ENCODE measurements around the gene TIMM21. TPM values are rescaled to one million over a fixed set of nuclear protein-coding genes. Genes with fewer than 3 reads are reported as not detected.

The TIMM21 gene
- total RNA-seq, 1 experiment from 2014 or later, result 46.0 TPM

- Histone ChIP-seq H2BK20ac (ENCODE audit: low read depth, low read length, poor library complexity, severe bottlenecking) (no peak overlapping the region), H3K9me3 (ENCODE audit: control insufficient read depth, low read depth, low read length) (no peaks in the 10 kb centered on the region), H3K4me2 (ENCODE audit: insufficient read depth, insufficient read length, low read length) (no peak overlapping the region), H3K14ac (ENCODE audit: insufficient read depth, low read length) (no peak overlapping the region), H3K23ac (ENCODE audit: insufficient read length, low read depth, low read length) (no peak overlapping the region), H4K91ac (ENCODE audit: insufficient read length, low read depth, low read length) (no peak overlapping the region), H2BK15ac (ENCODE audit: low read depth, low read length) (no peak overlapping the region), H2BK12ac (ENCODE audit: insufficient read length, low read depth, low read length) (no peak overlapping the region), H3K4me1 (ENCODE audit: insufficient read depth, low read length) (no peaks in the 10 kb centered on the region; the same call in 1 of the 2 replicates), H2AFZ (ENCODE audit: low read length) (no peak overlapping the region), H2AK5ac (ENCODE audit: insufficient read length, low read length) (no peak overlapping the region), H2BK5ac (ENCODE audit: insufficient read length, low read length) (no peak overlapping the region), H4K20me1 (ENCODE audit: control insufficient read depth, insufficient read depth, insufficient read length) (no peaks in the 10 kb centered on the region), H3K23me2 (ENCODE audit: insufficient read length, low read depth, low read length, poor library complexity, severe bottlenecking) (no peaks in the 10 kb centered on the region), H4K5ac (ENCODE audit: insufficient read length, low read depth, low read length) (no peak overlapping the region), H3K56ac (ENCODE audit: insufficient read length, low read depth, low read length) (no peak overlapping the region), H3K9ac (ENCODE audit: extremely low read depth, insufficient read length, low read length) (no peak overlapping the region), H3K79me1 (ENCODE audit: insufficient read depth, low read depth, low read length, poor library complexity, severe bottlenecking) (no peaks in the 10 kb centered on the region), H3K4ac (ENCODE audit: low read depth, low read length) (no peak overlapping the region), H3K27me3 (ENCODE audit: insufficient read depth, low read length) (no peaks in the 10 kb centered on the region), H4K8ac (replicated peaks; ENCODE audit: insufficient read length, low read depth, low read length) (no peak overlapping the region), H3K27ac (ENCODE audit: insufficient read length, low read depth, low read length) (no peak overlapping the region), H3K18ac (ENCODE audit: insufficient read length, low read depth, low read length) (no peak overlapping the region), H3K79me2 (ENCODE audit: insufficient read depth, low read length) (no peaks in the 10 kb centered on the region), H3T11ph (ENCODE audit: low read length) (no peak overlapping the region), H2BK120ac (ENCODE audit: low read depth, low read length, poor library complexity, severe bottlenecking) (no peak overlapping the region)
- H3K36me3 Mint-ChIP-seq (ENCODE audit: insufficient read depth in 1 of 3, low read depth in 3 of 3), result peaks cover 0 to 4% (median 2%) of the 10 kb centered on the region in 3 experiments; a peak in 1 of 7 replicates
- peaks cover 17 to 20% of the 10 kb centered on the region in 2 experiments for H3K4me1 Mint-ChIP-seq
- DNase-seq, result no peak
- H3K27me3 Mint-ChIP-seq (ENCODE audit: low read depth), result peaks cover 6% of the 10 kb centered on the region
- no peak overlapping the region for H3K4me3 Mint-ChIP-seq
- peaks cover 0 to 4% of the 10 kb centered on the region in 2 experiments; a peak in 1 of 5 replicates for H3K9me3 Mint-ChIP-seq
- no peak overlapping the region for H3K27ac Mint-ChIP-seq
- no CpG with 5 or more reads among the region's 3 CpGs for WGBS (ENCODE audit: extremely low coverage, insufficient read length, low lambda C conversion rate)
- TF ChIP-seq CTCF (conservative IDR thresholded peaks at IDR 0.05), result no peak
Measured at GRCh38 chr18:74183130-74183529, 34.8 kb downstream of the TIMM21 start.
